GM18508 (cell line): ENCODE data around the gene ZNF41.

ENCODE experiments used
- ATAC-seq: cut with Tn5 transposase; IDR thresholded peaks from one replicate; pipeline ENCODE4 v1.9.1; 2021; ENCODE audit warnings: moderate number of reproducible peaks; ENCODE audit not compliant: insufficient read depth, unreplicated experiment

Gene ZNF41

DNA sequence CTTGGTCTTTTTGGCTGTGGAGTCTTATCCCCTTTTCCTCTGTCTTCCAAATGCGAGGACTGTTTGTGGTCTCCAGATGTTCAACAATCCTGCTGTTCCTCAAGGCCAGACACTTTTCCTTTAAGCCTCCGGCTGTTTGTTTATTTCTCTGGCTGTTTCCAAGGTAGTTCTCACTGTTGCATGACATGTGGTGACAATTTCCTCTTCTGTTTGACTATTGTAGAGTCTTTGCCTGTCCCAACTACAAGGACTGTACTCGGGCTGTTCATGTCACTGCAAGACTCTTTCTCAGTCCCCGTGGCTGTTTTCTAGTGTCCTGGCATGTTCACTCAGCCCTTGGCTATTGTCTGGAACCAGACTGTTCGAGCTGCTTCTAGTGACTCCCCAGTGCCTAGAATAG lies 62.1 kb downstream of the ZNF41 start:
- no peak for ATAC-seq

DNA sequence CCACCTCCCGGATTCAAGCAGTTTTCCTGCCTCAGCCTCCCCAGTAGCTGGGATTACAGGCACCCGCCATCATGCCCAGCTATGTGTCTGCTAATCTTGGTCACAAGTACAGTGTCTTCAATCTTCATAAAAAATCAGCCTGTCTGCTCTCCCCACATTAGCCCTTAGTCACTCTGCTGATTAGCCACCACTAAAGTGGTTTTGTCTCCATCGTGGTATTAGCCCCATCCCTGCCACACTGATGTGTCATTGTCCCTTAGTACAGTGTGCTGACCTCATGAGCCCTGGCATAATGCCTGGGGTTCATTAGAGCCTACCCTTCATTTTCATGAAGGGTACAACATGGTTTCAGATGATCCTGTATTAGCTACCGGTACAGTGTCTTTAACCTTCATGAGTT lies 62.8 kb downstream of the ZNF41 start:
- ATAC-seq = no peak

DNA sequence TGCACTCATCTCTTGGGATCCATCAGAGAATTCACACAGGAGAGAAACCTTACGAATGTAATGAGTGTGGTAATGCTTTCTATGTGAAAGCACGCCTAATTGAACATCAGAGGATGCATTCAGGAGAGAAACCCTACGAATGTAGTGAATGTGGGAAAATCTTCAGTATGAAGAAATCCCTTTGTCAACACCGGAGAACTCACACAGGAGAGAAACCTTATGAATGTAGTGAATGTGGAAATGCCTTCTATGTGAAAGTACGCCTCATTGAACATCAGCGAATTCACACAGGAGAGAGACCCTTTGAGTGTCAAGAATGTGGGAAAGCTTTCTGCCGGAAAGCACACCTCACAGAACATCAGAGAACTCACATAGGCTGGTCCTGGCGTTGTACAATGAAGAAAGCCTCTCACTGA lies 69.8 kb downstream of the ZNF41 start:
- ATAC-seq = no peak
